CD4-positive, alpha-beta T cell treated with Interleukin-15 for 1 hour (primary cell): ENCODE results near the gene SLC44A3.

Experiments used
- DNase-seq: peaks from one replicate; pipeline ENCODE4 v3.0.0-alpha.2; 2020

Gene SLC44A3

DNA sequence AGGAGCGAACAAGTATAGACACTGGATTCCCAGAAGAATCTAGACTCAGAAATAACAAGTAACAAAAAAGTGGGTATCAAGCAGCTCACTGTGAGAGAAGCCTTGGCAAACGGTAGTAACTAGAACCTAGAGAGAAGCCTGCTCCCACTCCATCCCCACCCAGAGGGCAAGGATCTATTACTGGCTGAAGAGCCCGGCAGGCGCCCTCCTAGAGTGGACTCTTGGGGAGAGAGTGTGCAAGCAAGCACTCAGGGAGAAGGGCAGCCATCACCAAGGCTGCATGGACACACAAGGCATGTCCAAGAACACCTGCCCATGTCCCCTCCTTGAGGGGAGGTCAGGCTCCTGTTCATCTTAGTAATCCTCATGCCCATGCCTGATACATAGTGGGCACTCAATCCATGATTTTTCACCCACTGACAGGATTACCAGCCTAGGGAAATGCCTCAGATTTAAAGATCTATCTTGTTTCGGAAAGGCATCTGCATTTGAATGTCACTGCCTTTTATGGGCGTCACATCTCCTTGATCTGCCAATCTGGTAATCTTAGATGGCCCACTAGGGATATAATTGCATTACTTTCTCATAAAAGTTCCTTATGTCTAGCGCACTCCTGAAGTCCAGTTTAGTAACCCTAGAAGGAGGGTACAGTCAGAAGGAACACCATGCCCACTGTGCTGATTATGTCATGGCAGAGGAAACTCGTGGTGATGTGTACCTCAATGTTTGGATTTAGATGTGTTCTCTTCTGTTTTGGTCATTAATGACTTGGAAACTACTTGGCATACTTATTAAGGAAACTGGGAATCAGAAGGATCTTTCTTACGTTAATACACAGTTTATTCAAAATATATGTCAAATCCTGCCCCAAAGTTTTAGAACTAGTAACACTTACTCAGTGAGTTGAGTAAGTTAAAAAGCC lies 92.4 kb downstream of the SLC44A3 start:
- DNase-seq, result no peak

DNA sequence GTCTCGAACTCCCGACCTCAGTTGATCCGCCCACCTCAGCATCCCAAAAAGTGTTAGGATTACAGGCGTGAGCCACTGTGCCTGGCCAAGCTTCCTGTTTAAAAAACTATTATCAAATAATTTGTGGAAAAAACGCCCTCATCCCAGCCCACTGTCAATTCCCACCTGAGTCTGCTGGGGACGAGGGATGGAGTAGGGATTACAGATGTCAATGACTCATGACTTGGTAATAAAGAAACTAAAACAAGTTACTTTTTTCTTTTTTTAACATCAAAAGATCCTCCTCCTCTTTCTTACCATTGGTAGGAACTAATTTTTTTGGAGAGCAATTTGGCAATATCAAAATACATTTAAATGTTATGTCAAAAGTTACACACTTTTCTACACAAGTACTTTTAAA lies 97.1 kb downstream of the SLC44A3 start:
- no peak for DNase-seq

- DNase-seq, result no peak
Measured at GRCh38 chr1:94919241-94920030, 99.3 kb downstream of the SLC44A3 start.

DNA sequence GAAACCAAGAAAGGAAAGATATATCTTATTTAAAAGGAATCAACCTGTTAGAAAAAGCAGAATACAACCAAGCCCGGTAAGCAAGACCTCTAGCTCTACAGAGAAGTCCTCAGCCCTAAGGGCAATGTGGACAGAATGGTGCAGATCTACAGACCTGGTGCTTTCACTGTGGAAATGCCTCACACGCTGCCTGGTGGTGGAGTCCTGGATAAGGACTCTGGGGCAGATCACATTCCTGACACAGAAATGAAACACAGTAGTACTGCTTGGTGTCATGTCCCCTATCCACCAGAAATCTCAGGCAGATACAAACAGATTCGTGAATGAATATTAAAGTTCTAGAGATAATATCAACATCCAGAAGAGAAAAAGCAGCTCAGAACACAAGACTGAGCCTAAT lies 99.9 kb downstream of the SLC44A3 start:
- no peak for DNase-seq

- DNase-seq, result no peak
Measured at GRCh38 chr1:94921977-94922376, 101.8 kb downstream of the SLC44A3 start.

DNA sequence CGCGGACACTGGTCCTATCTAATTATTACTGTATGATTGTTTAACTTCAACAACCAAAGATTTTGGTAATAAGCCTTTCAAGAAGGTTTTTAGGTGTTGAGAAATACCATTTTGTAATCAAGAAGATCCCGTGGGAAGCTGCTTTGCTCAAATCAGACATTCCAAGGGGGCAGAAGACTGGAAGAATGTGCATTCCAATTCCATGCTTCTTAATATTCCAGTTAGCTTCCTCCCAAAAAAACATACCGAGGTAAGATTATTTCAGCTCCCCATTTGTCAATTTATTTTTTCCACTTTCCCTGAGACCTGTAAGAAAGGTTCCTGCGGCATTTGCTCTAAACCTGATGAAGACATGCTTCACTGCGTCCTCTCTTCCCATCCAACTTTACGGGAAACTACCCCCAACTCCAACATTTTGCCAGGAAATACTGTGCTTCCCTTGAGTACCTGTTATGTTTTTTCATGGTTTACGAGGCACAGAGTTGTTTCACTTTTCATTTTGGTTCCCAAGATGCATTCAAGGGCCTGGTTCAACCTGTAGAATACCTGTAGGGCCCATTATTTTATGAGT lies 102.7 kb downstream of the SLC44A3 start:
- DNase-seq, result no peak

DNA sequence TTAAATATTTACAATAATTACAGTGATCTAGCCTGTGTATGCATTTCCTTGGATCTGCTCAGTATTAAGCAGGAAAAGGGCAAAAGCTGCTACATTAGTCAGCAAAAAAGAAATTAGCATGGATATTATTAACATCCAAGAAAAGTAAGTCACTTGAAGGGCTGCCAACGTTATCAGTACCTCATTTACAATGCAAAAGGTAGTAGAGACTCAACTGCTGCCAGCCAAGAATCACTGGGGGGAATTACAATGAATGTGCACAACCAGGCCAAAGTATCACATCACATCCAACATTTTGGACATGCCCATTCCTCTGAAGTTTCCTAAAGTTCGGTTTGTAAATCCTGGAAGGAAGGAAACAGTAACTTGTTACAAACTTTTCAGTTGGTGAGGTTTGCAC lies 104.8 kb downstream of the SLC44A3 start:
- no peak for DNase-seq

DNA sequence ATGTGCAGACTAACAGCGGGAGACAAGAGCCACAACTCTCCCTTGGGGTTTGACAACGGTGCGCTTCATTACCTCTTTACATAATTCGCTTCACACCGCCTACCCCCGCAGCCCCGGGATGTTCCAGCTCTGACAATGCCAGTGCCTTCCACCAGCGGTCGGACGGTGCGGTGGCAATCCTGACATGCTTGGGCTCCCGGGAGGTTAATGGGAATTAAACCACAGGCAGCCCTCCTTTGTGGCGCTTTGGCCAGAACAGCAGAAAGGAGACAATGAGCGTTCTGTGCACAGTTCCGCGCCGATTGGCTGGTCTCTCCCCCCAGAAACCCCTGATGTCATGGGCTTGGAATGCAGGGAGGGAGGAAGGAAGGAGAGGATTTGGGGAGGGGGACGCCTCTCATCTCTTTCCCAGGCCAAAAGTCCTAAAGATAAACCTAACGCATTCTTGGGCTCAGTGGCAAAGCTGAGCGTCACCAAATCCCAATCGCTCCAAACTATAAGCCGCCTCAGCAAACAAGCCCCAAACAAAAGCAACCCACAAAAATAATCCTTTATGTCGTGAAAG lies 105.5 kb downstream of the SLC44A3 start:
- DNase-seq, result peak; percentile 21

DNA sequence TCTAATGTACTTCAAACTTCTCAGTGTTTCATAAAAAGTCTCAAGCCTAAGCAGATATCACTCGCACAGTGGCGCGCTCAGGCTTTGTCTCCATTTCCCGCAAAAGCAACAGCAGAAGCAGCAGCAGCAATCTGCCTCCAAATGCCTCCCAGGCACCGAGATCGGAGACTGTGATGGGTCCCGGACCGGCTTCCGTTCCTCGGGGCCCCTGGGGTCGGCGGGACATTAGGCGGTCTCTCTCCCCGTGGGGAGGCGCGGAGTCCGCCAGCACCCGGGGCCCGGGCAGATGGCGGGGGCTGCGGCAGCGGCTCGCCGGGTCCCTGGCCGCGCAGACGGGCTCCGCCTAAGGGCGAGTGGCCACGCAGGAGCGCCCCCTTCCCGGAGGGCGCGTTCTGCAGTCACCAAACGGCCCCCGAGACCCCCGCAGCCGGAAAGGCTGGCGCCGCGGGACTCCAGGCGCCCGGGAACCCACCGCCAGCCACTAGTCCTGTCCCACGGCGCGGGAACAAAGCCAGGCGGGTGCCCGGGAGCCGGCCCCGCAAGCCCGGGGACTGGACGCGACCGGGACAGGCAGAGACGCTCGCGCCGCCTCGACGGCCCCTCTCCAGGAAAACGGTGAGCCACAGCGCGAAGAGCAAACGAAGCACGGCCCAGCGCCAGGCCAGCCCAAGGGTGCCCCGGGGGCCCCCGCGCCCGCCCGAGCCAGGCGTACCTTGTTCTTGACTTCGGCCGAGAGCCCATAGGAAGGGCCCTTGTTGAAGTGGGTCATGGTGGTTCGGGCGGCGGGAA lies 106.2 kb downstream of the SLC44A3 start:
- DNase-seq, result no peak

- peak; percentile 80 for DNase-seq
Measured at GRCh38 chr1:94926915-94927404, 106.8 kb downstream of the SLC44A3 start, which contains the start of gene CNN3. TSS of gene CNN3 (minus strand) at chr1:94927110. CDS start at chr1:94926894, 216 bp downstream.

GRCh38 chr1:94927405-94928175 lies 107.4 kb downstream of the SLC44A3 start:
- DNase-seq, result no peak

DNA sequence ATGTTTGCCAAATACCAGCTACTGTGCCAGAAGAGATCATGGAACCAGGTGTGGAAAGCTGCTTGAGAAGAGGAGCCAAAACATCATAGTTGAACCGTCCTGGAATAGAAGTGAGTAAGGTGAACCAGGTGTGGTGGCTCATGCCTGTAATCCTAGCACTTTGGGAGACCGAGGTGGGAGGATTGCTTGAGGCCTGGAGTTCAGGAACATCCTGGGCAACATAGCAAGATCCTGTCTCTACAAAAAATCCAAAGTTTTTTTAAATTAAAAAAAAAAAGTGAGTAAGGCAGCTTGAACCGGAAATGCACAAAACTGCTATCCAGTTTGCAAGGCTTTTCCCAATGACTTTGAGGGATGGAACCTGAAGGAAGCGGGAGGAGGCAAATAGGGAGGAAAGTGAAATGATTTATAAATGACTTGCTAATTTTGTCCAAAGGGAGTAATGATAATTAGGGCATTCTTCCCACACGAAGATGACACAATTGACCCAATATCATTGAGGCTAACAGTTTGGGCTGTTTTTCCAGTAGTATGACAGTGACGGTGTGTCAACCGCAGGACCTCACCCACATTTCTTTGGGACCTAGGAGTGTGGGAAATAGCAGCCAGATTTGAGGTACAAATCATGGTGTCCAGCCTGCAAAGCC lies 108.3 kb downstream of the SLC44A3 start:
- DNase-seq, result no peak

- no peak for DNase-seq
Measured at GRCh38 chr1:94929351-94930217, 109.4 kb downstream of the SLC44A3 start.

- DNase-seq, result no peak
Measured at GRCh38 chr1:94931254-94931841, 111.2 kb downstream of the SLC44A3 start.

DNA sequence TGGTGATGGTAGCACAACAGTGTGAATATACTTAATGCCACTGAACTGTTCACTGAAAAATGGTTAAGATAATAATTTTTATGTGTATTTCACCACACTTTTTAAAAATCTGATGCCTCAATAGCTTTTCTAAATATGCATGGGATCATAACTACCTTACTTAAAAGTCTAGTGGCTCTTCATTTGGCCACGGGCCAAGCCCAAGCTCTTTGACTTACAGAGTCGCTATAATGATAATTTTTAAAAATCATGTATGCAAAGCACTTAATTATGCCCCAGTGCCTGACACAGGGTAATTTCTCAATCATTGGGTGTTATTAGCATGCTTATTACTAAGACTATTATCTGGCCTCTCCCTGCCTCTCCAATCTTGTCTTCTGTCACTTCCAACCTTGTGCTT lies 114.4 kb downstream of the SLC44A3 start:
- no peak for DNase-seq

DNA sequence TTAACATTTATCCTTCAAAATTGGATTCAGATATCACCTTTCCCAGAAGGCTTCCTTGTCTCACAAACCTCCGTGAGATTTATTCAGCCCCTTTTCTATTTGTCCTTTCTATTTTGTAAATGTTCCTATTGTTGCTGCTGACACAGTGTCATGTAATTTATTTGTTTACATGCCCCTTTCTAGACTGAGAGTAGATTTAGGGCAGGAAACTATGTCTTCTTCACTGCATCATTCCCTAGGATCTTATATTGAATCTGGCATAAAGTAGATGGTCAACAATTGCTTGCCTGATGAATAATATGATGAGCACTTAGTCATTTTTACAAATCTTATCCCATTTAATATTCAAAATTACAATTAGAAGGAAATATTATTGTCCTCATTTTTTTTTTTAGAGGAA lies 114.9 kb downstream of the SLC44A3 start:
- DNase-seq, result no peak

- DNase-seq, result no peak
Measured at GRCh38 chr1:94935476-94935875, 115.3 kb downstream of the SLC44A3 start.

DNA sequence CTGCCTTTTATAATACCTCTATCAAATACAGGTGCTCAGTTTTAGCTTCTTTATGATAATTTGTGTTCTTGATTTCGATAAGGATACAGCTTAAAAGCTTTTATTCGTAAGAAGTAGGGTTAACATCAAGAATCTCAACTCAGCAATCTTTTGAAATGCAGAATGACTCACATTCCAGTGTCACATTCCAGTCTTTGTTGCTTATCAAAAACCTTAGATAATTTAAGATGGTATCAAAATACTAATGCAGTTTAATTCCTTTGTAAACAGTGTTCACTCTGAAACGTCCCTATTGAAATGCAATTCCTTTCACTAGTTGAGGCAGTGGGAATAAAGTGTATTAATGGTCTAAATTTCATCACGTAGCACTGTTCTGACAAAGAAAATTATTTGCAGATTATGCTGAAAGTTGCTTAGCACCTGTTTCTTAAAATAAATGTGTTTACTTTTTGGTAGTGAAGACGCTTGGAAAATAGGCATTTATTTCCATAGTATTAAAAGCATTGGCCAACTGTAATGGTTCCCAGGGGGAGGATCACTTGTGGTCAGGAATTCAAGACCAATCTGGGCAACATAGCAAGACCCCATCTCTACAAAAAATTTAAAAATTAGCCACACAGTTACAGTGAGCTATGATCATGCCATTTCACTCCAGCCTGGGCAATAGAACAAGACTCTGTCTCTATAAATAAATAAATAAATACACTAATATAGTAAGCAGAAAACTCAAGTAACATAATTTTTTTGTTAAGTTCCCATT lies 116.9 kb downstream of the SLC44A3 start:
- no peak for DNase-seq

DNA sequence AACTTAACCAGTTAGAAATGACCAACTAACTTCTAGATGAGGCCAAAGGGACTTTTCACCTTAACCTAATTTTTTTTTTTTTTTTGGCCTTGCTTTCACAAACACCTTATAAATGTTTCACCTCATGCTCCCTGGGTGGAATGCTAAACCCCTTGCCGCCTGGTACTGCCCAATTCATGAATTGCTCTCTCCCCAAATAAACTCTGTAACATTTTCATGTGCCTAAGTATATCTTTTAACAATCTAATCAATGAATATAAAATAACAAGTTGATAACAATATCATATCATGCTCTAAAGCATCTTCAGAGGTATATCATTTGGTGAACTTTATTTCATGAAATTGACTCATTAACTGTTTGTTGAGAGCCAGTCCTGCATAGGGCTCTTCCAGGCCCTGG lies 117.7 kb downstream of the SLC44A3 start:
- DNase-seq, result no peak
